HG02610 (cell line): Measurements from ENCODE around the gene GIPC1.
A peak's percentile ranks its signal among the peaks of the same experiment; 100 is the strongest.

Experiments used
- ATAC-seq: cut with Tn5 transposase; IDR thresholded peaks from one replicate; pipeline ENCODE4 v1.9.1; 2021; ENCODE audit warnings: mild to moderate bottlenecking, moderate library complexity; ENCODE audit not compliant: unreplicated experiment

GIPC1 gene

DNA sequence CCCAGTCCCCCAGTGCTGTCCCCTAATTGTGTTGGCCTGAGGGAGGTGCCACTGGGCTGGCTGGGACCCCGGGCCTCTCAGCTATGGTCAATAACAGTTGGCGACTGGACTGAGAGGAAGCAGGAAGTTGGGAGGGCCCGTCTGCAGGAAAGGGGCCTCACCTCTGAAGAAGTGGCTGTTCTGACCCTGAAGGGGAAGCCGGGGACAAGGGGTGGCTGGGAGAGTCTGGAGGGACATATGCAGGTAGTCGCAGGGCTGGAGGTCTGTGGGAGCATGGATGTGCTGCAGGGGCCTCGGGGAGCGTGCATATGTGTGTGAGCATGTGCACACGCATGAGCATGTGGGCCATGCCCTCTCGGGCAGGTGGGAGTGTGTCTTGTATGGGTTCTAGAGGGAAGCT is 56.9 kb downstream of the GIPC1 start:
- no peak for ATAC-seq

DNA sequence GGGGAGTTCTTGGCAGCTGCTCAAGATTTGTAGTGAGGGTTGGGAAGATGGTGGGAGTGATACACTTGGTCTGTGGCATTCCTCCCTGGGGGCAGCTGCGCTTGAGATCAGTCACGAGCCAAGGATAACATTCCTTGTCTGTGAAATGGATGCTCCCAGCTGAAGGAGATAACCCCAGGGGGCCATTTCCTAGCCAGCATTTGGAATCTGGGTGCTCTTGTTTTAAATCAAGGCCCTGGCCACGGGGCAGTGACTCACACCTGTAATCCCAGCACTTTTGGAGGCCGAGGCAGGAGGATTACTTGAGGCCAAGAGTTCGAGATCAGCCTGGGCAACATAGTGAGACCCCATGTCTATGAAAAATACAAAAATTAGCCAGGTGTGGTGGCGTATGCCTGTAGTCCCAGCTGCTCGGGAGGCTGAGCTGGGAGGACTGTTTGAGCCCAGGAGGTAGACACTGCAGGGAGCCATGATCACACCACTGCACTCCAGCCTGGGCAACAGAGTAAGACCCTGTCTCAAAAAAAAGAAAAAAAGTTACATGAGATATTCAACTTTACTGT is 58.3 kb downstream of the GIPC1 start:
- no peak for ATAC-seq

DNA sequence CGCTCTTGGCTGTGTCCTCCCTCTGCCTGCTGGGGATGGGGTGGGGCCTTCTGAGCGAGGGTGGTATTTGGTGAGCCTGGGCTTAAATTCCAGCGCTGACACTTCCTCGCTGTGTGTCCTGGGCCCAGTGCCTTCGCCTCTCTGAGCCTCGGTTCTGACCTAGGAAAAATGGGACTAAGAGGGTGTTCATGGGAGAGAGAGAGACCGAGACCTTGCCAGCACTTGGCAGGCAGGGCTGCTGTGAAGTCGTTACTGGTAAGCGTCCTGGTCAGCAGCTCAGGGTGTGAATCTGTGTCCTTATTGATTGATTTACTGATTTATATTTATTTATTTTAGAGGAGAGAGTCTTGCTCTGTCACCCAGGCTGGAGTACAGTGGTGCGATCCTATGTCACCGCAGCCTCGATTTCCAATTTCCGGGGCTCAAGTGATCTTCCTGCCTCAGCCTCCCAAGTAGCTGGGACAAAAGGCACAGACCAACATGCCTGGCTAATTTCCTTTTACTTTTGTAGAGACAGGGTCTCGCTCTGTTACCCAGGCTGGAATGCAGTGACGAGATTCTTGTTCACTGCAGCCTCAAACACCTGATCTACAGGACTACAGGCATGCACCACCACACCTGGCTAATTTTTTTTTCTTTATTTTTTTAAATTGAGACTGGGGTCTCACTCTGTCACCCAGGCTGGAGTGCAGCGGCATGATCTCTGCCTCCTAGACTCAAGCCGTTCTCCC is 60.4 kb downstream of the GIPC1 start:
- no peak for ATAC-seq

DNA sequence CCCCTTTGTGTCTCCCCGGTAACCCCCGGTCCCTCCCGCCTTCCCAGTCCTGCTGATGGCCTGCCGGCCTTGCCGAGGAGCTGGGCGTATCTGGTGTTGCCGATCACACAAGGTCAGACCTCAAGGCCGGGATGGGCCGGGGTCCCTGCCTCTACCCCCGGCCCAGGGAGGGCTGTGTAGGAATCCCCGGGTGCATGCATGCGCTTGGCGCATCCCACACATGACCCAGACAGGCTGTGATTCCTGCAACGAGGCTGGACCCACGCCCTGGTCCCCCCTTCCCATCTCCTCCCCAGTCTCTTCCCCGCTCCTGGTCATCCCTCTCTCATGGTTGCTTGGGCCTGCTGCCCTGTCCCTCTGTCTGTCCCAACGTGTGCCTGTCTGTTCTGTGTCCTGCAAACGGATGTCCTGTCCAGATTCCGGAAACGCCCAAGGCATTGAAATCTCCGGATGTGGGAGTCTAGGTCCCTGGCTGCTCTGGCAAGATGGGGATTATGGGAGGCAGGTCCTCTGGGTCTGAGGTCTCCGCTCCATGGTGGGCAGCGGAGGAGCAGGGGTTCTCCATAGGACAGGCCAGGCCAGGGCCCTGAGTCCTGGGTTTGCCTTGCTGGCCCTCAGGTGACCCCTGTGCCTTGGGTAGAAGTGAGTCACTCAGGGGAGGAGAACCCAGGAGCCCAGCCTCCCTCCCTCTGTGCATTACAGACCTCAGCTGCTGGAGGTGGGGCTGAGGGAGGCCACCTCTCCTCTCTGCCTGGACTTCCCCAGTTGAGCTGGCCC is 61.2 kb downstream of the GIPC1 start:
- ATAC-seq, result no peak

DNA sequence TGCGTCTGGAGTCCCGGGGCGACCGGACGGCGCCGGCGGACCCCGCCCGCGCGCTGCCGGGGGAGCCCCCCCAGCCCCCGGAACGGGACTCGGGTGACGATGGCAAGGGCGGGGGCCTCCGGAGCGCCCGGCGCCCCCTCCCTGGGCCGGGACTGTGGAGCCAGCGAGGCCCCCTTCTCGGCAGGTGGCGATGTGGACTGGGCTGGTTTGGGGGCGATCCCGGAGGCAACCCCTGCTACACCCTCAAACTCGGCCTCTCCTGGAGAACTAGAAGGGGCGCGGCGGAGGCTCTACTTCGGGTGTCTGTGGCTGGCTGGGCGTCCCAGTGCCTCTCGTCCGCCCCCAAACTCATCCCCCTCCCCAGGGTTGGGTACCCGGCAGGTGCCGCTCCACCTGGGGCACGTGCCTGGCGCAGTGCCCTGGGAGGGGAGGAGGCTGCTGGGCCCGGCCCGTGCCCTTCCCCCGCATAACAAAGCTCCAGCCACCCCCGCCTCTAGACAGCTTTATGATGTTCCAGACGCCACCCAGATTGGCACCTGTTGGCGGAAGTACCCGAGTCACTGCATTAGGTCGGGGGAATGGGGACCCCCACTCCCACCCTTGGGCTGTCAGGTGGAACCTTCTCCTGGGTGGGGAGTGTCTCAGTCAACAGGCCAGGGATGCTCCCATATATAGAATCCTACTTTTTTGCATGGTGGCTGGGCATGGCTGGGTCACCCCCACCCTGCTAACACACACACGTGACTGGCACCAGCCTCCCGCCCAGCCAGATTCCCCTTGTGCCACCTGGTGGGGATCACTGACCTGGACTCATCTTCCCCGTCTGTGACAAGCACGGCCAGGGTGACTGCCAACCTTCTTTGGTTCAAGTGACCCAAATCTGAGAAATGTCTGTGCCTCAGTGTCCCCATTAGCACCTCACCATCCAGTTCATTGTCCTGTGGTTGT is 62.1 kb downstream of the GIPC1 start:
- ATAC-seq, result no peak

DNA sequence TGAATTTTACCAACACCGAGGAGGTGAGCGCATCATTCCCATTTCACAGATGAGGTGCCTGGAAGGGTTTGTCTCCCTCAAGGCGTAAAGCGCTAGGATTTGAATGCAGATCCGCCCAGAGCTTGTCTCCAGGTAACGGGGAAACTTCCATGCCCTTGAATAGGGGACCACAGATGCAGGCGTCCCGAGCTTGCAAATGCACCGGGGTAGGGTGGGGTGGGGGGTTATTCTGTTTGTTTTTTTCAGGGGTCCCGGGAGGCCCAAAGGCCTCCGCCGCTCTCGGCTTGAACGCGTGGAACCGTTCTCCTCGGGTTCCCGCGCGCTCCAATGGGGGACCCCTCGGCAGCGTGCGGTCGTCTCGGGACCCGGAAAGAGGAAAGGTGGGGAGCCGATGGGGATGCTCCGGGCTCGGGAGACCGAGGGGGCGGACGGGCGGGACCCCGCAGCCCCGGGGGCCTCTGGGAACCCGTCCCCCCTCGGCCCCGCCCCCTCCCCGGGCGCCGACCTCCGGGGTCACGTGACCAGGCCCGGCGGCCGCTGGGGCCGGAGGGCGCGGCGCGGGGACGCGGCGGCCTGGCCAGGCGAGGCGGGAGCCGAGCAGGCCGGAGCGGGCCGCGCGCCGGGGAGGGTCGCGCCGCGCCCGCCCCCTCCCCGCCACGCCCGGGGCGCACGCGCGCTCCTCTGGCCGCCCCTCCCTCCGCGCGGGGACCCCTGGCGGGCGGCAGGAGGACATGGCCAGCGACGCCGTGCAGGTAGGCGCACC is 63.0 kb downstream of the GIPC1 start, which contains the start of gene PKN1:
Gene PKN1 (plus strand): TSS at position 516 of the 763 bp plus-strand sequence. CDS start 216 bp downstream, at position 732.
- ATAC-seq, result peak; percentile 40

DNA sequence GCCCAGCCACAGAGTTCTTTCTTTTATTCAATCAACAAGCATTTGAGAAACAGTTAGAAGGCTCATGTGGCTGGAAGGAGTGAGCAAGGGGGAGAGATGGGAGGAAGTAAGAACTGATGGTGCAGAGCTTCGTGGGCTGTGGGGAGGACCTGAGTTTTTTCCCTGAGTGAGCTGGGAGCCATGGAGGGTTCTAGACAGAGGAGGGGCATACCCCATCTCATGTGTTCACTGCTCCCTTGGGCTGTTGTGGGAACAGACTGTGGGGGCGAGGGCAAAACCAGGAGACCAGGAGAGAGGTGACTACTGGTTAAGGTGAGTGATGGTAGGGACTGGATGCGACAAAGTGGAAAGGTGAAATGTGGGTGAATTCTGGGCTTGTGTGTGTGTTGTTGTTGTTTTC is 65.2 kb downstream of the GIPC1 start:
- ATAC-seq, result no peak

DNA sequence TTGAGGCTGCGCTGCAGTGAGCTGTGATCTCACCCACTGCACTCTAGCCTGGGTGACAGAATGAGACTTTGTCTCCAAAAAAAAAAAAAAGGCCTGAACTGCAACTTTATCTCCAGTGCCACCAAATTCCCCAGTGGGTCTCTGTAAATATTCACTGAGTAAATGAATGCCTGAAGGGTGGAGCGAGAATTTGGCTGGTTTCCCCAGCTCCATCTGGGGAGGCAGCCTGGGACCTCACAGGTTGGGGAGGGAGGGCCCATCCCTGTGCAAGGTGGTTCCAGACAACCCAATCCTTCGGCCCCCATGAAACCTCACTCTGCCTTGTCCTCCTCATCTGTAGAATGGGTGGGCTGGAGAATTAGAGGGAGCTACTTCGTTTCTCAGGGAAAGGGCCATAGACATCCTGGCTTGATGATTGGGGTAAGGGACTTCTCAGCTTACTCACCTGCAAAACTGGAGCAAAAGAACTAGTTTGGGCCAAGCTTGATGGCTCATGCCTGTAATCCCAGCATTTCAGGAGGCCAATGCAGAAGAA is 67.0 kb downstream of the GIPC1 start:
- no peak for ATAC-seq
